Prostate gland (tissue), 2 donors: ENCODE measurements around the gene MORN1.

Experiments
- POLR2A ChIP-seq: fragments of 450-650 bp; IDR thresholded peaks from one replicate; pipeline ENCODE4 v1.6.1; 2016; ENCODE audit warnings: antibody characterized with exemption, mild to moderate bottlenecking
- POLR2AphosphoS5 ChIP-seq: sonication (generic); formaldehyde crosslinking; IDR thresholded peaks from one replicate; pipeline ENCODE4 v1.6.1; 2017; ENCODE audit warnings: antibody characterized with exemption
- TF ChIP-seq, protein P1 (sequence below), 4 experiments: fragments of 200-600 bp in 2 of 4; fragments of 450-650 bp in 2 of 4; sonication (generic) in 2 of 4; IDR thresholded peaks; 1 replicate in 3 of 4; 2 replicates in 1 of 4; pipeline ENCODE4 v1.5.1; 2016 to 2019; ENCODE audit warnings: antibody characterized with exemption in 4 of 4, mild to moderate bottlenecking in 2 of 4, moderate library complexity in 2 of 4

DNA sequence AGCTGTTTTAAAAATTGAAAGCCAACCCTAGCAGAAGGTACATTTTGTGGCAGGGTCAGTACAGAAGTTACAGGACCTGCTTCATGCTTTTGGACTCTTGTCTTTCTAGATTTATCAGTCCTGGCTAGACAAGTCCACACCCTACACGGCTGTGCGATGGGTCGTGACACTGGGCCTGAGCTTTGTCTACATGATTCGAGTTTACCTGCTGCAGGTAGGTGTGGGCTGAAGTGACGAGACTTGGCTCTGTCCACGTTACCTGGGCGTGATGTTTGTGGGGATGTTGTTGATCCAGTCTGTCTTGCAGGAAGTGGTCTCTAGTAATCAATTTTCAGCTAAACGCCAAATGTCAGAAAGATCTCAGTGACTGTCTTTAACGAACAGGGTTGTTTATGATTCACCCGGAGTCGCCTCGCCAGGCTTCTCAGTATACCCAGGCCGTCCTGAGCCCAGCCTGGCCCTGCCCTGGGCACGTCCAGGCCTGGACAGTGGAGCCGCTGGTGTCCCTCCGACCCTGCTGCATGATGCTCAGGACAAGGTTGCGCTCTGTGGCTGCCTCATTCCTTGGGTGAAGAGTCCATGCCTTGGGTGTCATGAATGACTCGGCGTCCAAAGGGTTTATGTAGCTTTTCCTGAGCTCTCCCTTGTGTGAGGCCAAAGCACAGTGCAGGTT lies 5.8 kb upstream of the MORN1 start:
- TF ChIP-seq, protein P1, sequence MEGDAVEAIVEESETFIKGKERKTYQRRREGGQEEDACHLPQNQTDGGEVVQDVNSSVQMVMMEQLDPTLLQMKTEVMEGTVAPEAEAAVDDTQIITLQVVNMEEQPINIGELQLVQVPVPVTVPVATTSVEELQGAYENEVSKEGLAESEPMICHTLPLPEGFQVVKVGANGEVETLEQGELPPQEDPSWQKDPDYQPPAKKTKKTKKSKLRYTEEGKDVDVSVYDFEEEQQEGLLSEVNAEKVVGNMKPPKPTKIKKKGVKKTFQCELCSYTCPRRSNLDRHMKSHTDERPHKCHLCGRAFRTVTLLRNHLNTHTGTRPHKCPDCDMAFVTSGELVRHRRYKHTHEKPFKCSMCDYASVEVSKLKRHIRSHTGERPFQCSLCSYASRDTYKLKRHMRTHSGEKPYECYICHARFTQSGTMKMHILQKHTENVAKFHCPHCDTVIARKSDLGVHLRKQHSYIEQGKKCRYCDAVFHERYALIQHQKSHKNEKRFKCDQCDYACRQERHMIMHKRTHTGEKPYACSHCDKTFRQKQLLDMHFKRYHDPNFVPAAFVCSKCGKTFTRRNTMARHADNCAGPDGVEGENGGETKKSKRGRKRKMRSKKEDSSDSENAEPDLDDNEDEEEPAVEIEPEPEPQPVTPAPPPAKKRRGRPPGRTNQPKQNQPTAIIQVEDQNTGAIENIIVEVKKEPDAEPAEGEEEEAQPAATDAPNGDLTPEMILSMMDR (IDR thresholded peaks at IDR 0.05): no peak
- no peak for TF ChIP-seq POLR2A
- TF ChIP-seq POLR2AphosphoS5: no peak
